Breast epithelium (tissue), 3 donors: ENCODE data around the gene YY1.

Source experiments
- POLR2A ChIP-seq: fragments of 450-650 bp; IDR thresholded peaks from one replicate; pipeline ENCODE4 v1.6.1; 2016; ENCODE audit warnings: antibody characterized with exemption, mild to moderate bottlenecking, moderate library complexity
- POLR2AphosphoS5 ChIP-seq, 3 donors: sonication (generic); formaldehyde crosslinking; IDR thresholded peaks; one replicate each; pipeline ENCODE4 v1.6.1; 2017; ENCODE audit warnings: antibody characterized with exemption in 3 of 3
- TF ChIP-seq, protein P1 (sequence below), 3 donors: fragments of 450-650 bp; IDR thresholded peaks; one replicate each; pipeline ENCODE4 v1.5.1; 2016 to 2017; ENCODE audit warnings: antibody characterized with exemption in 3 of 3, mild to moderate bottlenecking in 3 of 3, moderate library complexity in 3 of 3

DNA sequence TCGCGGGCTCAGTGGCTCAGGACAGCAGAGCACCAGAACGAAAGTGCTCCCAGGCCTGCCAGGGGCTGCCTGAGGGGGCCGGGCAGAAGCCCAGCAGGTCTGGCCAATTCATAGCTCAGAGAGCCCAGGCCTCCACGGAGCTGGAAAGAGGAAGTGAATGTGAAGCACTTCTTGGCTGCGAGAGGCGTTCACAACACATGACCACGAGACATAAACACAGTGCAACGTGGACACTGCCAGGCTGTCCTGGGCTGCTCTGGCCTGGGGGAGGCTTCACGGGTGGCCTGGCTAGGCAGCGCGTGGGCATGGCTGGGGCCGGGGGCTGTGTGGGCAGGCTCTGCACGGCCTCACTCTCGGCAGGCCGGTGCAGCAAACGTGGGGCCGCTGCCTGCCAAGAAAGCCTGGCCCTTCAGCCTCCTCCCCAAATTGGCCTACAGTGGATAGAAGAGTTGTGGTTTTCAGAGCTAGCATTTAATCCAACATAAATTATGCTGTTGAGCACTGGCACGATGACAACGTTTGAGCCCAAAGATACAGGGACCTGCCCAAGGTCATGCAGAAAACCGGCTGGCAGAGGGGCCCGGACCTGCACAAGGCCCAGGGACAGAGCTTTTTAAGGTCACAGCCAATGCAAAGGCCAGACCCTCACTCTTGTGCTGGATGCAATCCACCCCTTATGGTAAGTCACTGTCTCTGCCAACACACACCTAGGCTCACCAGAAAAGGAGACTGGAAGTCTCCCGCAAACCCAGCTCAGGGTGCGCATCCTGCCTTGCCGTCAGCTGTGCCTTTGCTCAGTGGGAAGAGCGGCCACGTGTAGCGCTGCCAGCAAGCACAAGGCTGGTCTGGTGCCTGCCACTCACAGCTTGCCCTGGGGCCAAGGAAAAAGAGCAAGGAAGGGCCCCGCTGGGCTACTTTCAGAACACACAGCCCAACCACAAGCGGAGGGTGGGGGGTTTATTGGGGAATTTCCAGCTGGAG lies 58.7 kb downstream of the YY1 start:
- TF ChIP-seq, protein P1, sequence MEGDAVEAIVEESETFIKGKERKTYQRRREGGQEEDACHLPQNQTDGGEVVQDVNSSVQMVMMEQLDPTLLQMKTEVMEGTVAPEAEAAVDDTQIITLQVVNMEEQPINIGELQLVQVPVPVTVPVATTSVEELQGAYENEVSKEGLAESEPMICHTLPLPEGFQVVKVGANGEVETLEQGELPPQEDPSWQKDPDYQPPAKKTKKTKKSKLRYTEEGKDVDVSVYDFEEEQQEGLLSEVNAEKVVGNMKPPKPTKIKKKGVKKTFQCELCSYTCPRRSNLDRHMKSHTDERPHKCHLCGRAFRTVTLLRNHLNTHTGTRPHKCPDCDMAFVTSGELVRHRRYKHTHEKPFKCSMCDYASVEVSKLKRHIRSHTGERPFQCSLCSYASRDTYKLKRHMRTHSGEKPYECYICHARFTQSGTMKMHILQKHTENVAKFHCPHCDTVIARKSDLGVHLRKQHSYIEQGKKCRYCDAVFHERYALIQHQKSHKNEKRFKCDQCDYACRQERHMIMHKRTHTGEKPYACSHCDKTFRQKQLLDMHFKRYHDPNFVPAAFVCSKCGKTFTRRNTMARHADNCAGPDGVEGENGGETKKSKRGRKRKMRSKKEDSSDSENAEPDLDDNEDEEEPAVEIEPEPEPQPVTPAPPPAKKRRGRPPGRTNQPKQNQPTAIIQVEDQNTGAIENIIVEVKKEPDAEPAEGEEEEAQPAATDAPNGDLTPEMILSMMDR (IDR thresholded peaks at IDR 0.05), result no peak
- TF ChIP-seq POLR2AphosphoS5 (IDR thresholded peaks at IDR 0.05) (peak in 1 of 3 donors; percentile 19), POLR2A (no peak)
